Adrenal gland (tissue), 5 donors: ENCODE measurements around the gene ZNHIT2.

Experiments
- POLR2A ChIP-seq, 2 donors: fragments of 450-650 bp; IDR thresholded peaks; one replicate each; pipeline ENCODE4 v1.6.1; 2017; ENCODE audit warnings: antibody characterized with exemption in 2 of 2, mild to moderate bottlenecking in 2 of 2, moderate library complexity in 1 of 2
- TF ChIP-seq, protein P1 (sequence below), 6 experiments: fragments of 450-650 bp in 4 of 6; fragments of 200-600 bp in 2 of 6; sonication (generic) in 1 of 6; IDR thresholded peaks; 1 replicate in 5 of 6; 2 replicates in 1 of 6; pipeline versions ENCODE4 v1.5.1 to v1.8.0; 2016 to 2021; ENCODE audit warnings: antibody characterized with exemption in 6 of 6, mild to moderate bottlenecking in 2 of 6, moderate library complexity in 1 of 6
- donor health status: DM: no; HTN: no; CAD: no.

DNA sequence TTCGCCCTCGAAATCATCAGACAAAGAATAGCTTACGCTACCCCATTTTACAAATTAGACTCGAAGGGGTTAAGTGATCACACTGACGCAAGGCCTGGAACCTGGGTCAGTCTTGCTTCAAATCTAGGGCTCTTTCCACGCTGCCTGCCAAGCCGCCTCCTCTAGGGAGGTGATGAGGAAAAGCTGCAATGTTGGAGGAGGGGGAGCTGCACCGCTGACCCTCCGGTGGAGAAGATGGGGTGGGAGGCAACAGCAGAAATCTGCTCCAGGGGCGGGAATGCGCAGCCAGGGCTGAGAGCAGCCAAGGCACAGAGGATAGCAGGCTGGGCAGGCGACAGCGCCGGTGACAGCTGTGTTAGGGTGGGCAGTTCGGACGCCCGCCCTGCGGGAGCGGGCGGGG is 16.2 kb upstream of the ZNHIT2 start:
- TF ChIP-seq, protein P1, sequence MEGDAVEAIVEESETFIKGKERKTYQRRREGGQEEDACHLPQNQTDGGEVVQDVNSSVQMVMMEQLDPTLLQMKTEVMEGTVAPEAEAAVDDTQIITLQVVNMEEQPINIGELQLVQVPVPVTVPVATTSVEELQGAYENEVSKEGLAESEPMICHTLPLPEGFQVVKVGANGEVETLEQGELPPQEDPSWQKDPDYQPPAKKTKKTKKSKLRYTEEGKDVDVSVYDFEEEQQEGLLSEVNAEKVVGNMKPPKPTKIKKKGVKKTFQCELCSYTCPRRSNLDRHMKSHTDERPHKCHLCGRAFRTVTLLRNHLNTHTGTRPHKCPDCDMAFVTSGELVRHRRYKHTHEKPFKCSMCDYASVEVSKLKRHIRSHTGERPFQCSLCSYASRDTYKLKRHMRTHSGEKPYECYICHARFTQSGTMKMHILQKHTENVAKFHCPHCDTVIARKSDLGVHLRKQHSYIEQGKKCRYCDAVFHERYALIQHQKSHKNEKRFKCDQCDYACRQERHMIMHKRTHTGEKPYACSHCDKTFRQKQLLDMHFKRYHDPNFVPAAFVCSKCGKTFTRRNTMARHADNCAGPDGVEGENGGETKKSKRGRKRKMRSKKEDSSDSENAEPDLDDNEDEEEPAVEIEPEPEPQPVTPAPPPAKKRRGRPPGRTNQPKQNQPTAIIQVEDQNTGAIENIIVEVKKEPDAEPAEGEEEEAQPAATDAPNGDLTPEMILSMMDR (IDR thresholded peaks at IDR 0.05), result no peak
- no peak for TF ChIP-seq POLR2A (IDR thresholded peaks at IDR 0.05)
